Kidney epithelial cell (primary cell): ENCODE data around the gene DRAP1. TPM values are rescaled to one million over a fixed set of nuclear protein-coding genes. Genes with fewer than 3 reads are reported as not detected.

Source experiments
- DNase-seq: peaks from one replicate; pipeline ENCODE4 v3.0.0-alpha.2; 2010; ENCODE audit warnings: low read depth
- H3K27me3 ChIP-seq: 2 replicates; pipeline ENCODE4 v1.6.0; 2011; ENCODE audit warnings: low read length; ENCODE audit not compliant: control insufficient read depth, insufficient read depth
- H3K36me3 ChIP-seq: 2 replicates; pipeline ENCODE4 v1.5.1; 2011; ENCODE audit warnings: low read length; ENCODE audit not compliant: control insufficient read depth, insufficient read depth
- H3K4me3 ChIP-seq: 2 replicates; pipeline ENCODE4 v1.5.1; 2011; ENCODE audit warnings: low read depth, mild to moderate bottlenecking, control low read depth, low read length
- CTCF ChIP-seq: IDR thresholded peaks from 2 replicates; pipeline ENCODE4 v1.5.1; 2011; ENCODE audit warnings: mild to moderate bottlenecking, moderate library complexity, low read length, control low read depth, inconsistent platforms; ENCODE audit not compliant: insufficient read depth, poor library complexity, severe bottlenecking
- total RNA-seq: library from RNA; depleted of rRNA; stranded (reverse); fragments of >200 nt; gene quantifications from 2 replicates; pipeline ENCODE4 v1.2.3, GENCODE V29; 2015

The DRAP1 gene
- total RNA-seq, 1 donor from 2014 or later: 141 TPM

- no peak for DNase-seq
- no peaks in the 10 kb centered on the region for H3K36me3 ChIP-seq
- TF ChIP-seq CTCF: no peak
- H3K4me3 ChIP-seq: peak within 1 kb of the TSS; percentile 88
- H3K27me3 ChIP-seq: no peaks in the 10 kb centered on the region
These were observed 750 bp upstream of the DRAP1 start, which contains the start of gene C11orf68 for GRCh38 chr11:65918211-65919140. TSS of gene C11orf68 (minus strand) at chr11:65919062. CDS start at chr11:65919031, 31 bp downstream.

- H3K4me3 ChIP-seq: peak overlapping the region; percentile 88
- no peaks in the 10 kb centered on the region for H3K36me3 ChIP-seq
- no peak for DNase-seq
- no peaks in the 10 kb centered on the region for H3K27me3 ChIP-seq
- no peak for TF ChIP-seq CTCF
These were observed 546 bp downstream of the DRAP1 start for GRCh38 chr11:65919573-65920371.

GRCh38 chr11:65920372-65920802, 1.2 kb downstream of the DRAP1 start:
- no peak for DNase-seq
- no peaks in the 10 kb centered on the region for H3K36me3 ChIP-seq
- no peaks in the 10 kb centered on the region for H3K27me3 ChIP-seq
- peak overlapping the region; percentile 88 for H3K4me3 ChIP-seq
- TF ChIP-seq CTCF: no peak

- no peak for TF ChIP-seq CTCF
- Histone ChIP-seq H3K36me3 (no peaks in the 10 kb centered on the region), H3K4me3 (no peak overlapping the region), H3K27me3 (no peaks in the 10 kb centered on the region)
- no peak for DNase-seq
These were observed 1.9 kb downstream of the DRAP1 start for GRCh38 chr11:65921033-65921555.

GRCh38 chr11:65921876-65922275, 2.6 kb downstream of the DRAP1 start:
- TF ChIP-seq CTCF: no peak
- H3K4me3 ChIP-seq: no peak overlapping the region
- H3K27me3 ChIP-seq: no peaks in the 10 kb centered on the region
- no peak for DNase-seq
- no peaks in the 10 kb centered on the region for H3K36me3 ChIP-seq
